DOHH2 (cell line): ENCODE measurements around the gene MAP6D1.

ENCODE experiments used
- H3F3A ChIP-seq: fragments of 200-600 bp; sonication (generic), shearing (Covaris generic); 2 replicates; pipeline ENCODE4 v1.6.0; 2016; ENCODE audit warnings: antibody characterized with exemption, mild to moderate bottlenecking; ENCODE audit not compliant: control insufficient read depth, insufficient read depth
- H3K27ac ChIP-seq: fragments of 200-600 bp; sonication (generic); 2 replicates; pipeline ENCODE4 v1.5.1; 2014; ENCODE audit warnings: low read depth, mild to moderate bottlenecking, low read length, moderate library complexity
- H3K27me3 ChIP-seq: fragments of 200-600 bp; sonication (generic); 2 replicates; pipeline ENCODE4 v1.6.1; 2014; ENCODE audit warnings: mild to moderate bottlenecking, low read length, mixed read lengths; ENCODE audit not compliant: control insufficient read depth
- H3K36me3 ChIP-seq: fragments of 200-600 bp; sonication (generic); 2 replicates; pipeline ENCODE4 v1.6.1; 2014; ENCODE audit warnings: mild to moderate bottlenecking, low read length, moderate library complexity, mixed read lengths; ENCODE audit not compliant: control insufficient read depth
- H3K4me1 ChIP-seq: fragments of 200-600 bp; sonication (generic); 2 replicates; pipeline ENCODE4 v1.6.1; 2014; ENCODE audit warnings: mild to moderate bottlenecking, low read length, mixed read lengths; ENCODE audit not compliant: control insufficient read depth
- H3K4me2 ChIP-seq: fragments of 200-600 bp; sonication (generic); 2 replicates; pipeline ENCODE4 v1.6.0; 2014; ENCODE audit warnings: mild to moderate bottlenecking, low read length, moderate library complexity
- H3K4me3 ChIP-seq: fragments of 200-600 bp; sonication (generic); 2 replicates; pipeline ENCODE4 v1.5.1; 2014; ENCODE audit warnings: mild to moderate bottlenecking, low read length, mixed read lengths
- H3K79me2 ChIP-seq: fragments of 200-600 bp; sonication (generic); 2 replicates; pipeline ENCODE4 v1.6.1; 2014; ENCODE audit warnings: mild to moderate bottlenecking, low read length, mixed read lengths; ENCODE audit not compliant: control insufficient read depth
- H3K9me2 ChIP-seq: fragments of 200-600 bp; sonication (generic); replicated peaks from 2 replicates; pipeline ENCODE4 v1.6.1; 2014; ENCODE audit warnings: mild to moderate bottlenecking, low read length, mixed read lengths; ENCODE audit not compliant: control insufficient read depth
- H3K9me3 ChIP-seq: fragments of 200-600 bp; sonication (generic); 2 replicates; pipeline ENCODE4 v1.6.1; 2014; ENCODE audit warnings: antibody characterized with exemption, low read length, mixed read lengths; ENCODE audit not compliant: control insufficient read depth, insufficient read depth
- H4K20me1 ChIP-seq: fragments of 200-600 bp; sonication (generic); 2 replicates; pipeline ENCODE4 v1.6.0; 2014; ENCODE audit warnings: low read depth, mild to moderate bottlenecking, antibody characterized with exemption, low read length, moderate library complexity; ENCODE audit not compliant: control insufficient read depth, insufficient read depth
- EZH2phosphoT487 ChIP-seq: fragments of 200-600 bp; sonication (generic); IDR thresholded peaks from 2 replicates; pipeline ENCODE4 v1.6.1; 2017; ENCODE audit warnings: borderline replicate concordance, mild to moderate bottlenecking, antibody characterized with exemption, low read length, moderate library complexity, mixed read lengths
- TF ChIP-seq, protein P1 (sequence below): fragments of 200-600 bp; sonication (generic); IDR thresholded peaks from one replicate; pipeline ENCODE4 v1.5.1; 2014; ENCODE audit warnings: antibody characterized with exemption, mild to moderate bottlenecking, low read depth, low read length; ENCODE audit not compliant: poor library complexity, severe bottlenecking

The MAP6D1 gene

DNA sequence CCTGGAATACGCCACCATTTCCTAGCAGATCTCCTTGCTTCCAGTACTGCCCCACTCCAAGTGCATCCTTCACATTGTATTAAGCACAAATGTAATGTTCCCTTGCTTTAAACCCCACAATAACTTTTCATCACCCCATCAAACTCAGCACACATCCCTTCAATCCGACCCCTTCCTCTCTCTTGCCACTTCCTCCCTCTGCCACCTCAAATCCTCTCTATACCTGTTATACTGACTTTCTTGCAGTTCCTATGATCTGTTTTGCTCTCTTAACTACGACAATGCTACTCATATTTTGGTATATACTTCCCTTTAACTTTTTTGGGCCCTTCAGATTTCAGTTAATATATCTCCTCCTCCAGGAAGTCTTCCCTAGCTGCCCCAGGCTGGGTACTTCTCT lies 45.2 kb upstream of the MAP6D1 start:
- H3K36me3 ChIP-seq = peaks cover 21% of the 10 kb centered on the region
- H3F3A ChIP-seq = no peaks in the 10 kb centered on the region
- no peaks in the 10 kb centered on the region for H3K27me3 ChIP-seq
- no peaks in the 10 kb centered on the region for H3K9me3 ChIP-seq
- H3K79me2 ChIP-seq = peaks cover 62% of the 10 kb centered on the region
- H3K4me1 ChIP-seq = no peaks in the 10 kb centered on the region
- H3K27ac ChIP-seq = no peak overlapping the region
- no peak for TF ChIP-seq EZH2phosphoT487
- TF ChIP-seq, protein P1, sequence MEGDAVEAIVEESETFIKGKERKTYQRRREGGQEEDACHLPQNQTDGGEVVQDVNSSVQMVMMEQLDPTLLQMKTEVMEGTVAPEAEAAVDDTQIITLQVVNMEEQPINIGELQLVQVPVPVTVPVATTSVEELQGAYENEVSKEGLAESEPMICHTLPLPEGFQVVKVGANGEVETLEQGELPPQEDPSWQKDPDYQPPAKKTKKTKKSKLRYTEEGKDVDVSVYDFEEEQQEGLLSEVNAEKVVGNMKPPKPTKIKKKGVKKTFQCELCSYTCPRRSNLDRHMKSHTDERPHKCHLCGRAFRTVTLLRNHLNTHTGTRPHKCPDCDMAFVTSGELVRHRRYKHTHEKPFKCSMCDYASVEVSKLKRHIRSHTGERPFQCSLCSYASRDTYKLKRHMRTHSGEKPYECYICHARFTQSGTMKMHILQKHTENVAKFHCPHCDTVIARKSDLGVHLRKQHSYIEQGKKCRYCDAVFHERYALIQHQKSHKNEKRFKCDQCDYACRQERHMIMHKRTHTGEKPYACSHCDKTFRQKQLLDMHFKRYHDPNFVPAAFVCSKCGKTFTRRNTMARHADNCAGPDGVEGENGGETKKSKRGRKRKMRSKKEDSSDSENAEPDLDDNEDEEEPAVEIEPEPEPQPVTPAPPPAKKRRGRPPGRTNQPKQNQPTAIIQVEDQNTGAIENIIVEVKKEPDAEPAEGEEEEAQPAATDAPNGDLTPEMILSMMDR = no peak
- H3K4me2 ChIP-seq = no peak overlapping the region
- no peak overlapping the region for H3K4me3 ChIP-seq
- no peaks in the 10 kb centered on the region for H3K9me2 ChIP-seq
- H4K20me1 ChIP-seq = no peaks in the 10 kb centered on the region; the same call in 1 of the 2 replicates

DNA sequence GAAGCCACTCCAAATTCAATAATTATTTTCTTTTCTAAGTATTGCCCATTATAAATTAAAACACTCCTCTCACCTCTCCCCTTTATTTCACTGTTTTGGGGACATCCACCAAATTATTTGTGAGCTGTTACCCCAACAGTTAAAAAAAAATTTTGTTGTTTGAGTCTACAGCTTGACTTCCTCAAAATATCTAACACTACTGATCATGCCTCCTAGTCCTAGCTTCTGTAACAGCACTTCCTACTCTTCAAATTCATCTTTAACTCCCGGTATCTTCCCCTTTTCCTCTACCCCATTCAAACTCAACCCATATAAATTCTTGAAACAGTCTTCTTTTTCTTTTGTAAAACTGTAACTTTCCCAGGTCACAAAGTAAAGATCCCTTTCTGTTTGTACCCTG lies 43.4 kb upstream of the MAP6D1 start:
- no peaks in the 10 kb centered on the region for H3K27me3 ChIP-seq
- H3K4me3 ChIP-seq = no peak overlapping the region
- H3K4me2 ChIP-seq = no peak overlapping the region
- no peaks in the 10 kb centered on the region for H3K9me2 ChIP-seq
- H3F3A ChIP-seq = no peaks in the 10 kb centered on the region
- no peaks in the 10 kb centered on the region for H3K9me3 ChIP-seq
- peaks cover 46% of the 10 kb centered on the region for H3K79me2 ChIP-seq
- no peak for TF ChIP-seq EZH2phosphoT487
- TF ChIP-seq, protein P1 = no peak
- H3K4me1 ChIP-seq = no peaks in the 10 kb centered on the region
- H3K36me3 ChIP-seq = peaks cover 28% of the 10 kb centered on the region
- H3K27ac ChIP-seq = no peak overlapping the region
- H4K20me1 ChIP-seq = no peaks in the 10 kb centered on the region; the same call in 1 of the 2 replicates

DNA sequence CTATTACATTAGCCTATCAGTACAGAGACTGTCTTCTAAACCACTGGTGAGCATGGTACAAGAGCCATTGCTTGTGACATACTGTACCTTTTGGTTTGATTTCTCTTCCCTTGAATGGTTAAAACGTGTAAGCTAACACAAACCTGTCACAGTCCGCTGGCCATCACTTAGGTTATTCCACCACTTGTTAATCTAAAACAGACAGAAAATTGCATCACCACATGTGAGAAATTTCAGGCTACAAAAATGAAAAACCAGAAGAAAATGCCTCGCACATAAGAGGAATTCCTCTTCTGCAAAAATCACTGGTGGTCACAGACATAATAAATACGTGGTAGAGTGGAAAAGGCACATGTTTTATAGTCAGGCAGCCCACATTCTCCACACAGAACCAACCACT lies 37.2 kb upstream of the MAP6D1 start:
- TF ChIP-seq, protein P1 = no peak
- no peak for TF ChIP-seq EZH2phosphoT487
- Histone ChIP-seq H3K4me1 (no peaks in the 10 kb centered on the region), H3K27me3 (no peaks in the 10 kb centered on the region), H3F3A (no peaks in the 10 kb centered on the region), H3K9me3 (no peaks in the 10 kb centered on the region), H3K27ac (no peak overlapping the region), H3K4me2 (no peak overlapping the region), H3K9me2 (no peaks in the 10 kb centered on the region), H4K20me1 (no peaks in the 10 kb centered on the region), H3K4me3 (no peak overlapping the region), H3K36me3 (peaks cover 54% of the 10 kb centered on the region), H3K79me2 (no peaks in the 10 kb centered on the region)

DNA sequence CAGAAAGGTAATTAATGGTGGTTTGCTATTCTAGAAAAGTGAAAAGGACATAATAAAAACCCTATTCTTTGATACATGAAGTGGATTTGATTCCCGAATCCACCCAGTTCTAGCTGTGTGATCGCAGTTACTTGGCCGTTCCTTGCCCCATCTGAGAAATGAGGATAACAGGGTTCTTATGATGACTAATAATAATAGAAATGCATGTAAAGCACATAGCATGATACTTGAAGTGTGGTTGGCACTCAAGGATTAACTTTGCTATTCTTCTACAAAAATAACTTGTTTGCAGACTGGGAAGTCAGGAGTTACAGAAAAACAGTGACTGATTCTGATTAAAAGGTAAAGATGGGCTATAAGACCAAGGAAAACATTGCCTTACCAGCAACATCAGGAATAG lies 32.5 kb upstream of the MAP6D1 start:
- Histone ChIP-seq H4K20me1 (no peaks in the 10 kb centered on the region), H3K79me2 (no peaks in the 10 kb centered on the region), H3K9me3 (no peaks in the 10 kb centered on the region), H3K4me1 (no peaks in the 10 kb centered on the region), H3K9me2 (no peaks in the 10 kb centered on the region), H3K27me3 (no peaks in the 10 kb centered on the region), H3K27ac (no peak overlapping the region), H3K36me3 (peaks cover 36% of the 10 kb centered on the region), H3K4me3 (no peak overlapping the region), H3K4me2 (no peak overlapping the region), H3F3A (no peaks in the 10 kb centered on the region)
- no peak for TF ChIP-seq EZH2phosphoT487
- TF ChIP-seq, protein P1 = no peak
